Right lobe of liver (tissue), 4 donors: ENCODE measurements around the gene MCTP2.

Experiments used
- POLR2A ChIP-seq: fragments of 450-650 bp; IDR thresholded peaks from one replicate; pipeline ENCODE4 v1.6.1; 2017; ENCODE audit warnings: antibody characterized with exemption, mild to moderate bottlenecking
- TF ChIP-seq, protein P1 (sequence below), 4 donors: fragments of 200-600 bp in 3 of 4; fragments of 450-650 bp in 1 of 4; IDR thresholded peaks; one replicate each; pipeline versions ENCODE4 v1.5.1 to v1.8.0; 2016 to 2022; ENCODE audit warnings: antibody characterized with exemption in 4 of 4, mild to moderate bottlenecking in 2 of 4
- donor health status: DM: no; HTN: no; CAD: no.
- donor health status: DM: no; HTN: no; CAD: no.
- donor health status: DM: no; HTN: yes; CAD: no.

DNA sequence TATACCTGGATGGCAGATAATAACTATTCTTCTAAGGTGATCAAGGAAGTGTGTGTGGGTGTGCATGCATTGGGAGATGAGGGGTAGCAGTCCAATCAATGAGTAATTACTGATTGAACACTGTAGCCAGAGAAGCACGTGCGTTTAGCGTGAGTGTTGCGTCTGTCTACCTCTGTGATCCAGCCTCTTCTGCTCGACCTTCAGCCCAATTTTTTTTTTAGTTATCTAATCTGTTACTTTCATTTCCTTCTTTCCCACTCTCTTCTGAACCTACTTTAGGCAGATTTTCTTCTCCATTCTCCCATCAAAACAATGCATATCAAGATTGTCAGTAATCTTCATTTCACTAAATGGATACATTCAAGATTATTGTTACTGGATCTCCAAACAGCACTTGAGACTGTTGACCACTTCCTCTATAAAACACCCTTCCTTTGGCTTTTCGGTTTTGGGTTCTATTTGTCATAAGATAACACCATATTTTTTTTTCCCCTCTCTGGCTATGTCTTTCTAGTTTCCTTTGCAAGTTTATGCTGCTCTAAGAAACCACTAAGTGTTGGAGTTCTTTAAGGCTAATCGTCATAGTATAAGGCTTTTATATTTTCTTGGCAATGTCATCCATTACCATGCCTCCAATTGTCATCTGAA lies 41.0 kb downstream of the MCTP2 start:
- TF ChIP-seq, protein P1, sequence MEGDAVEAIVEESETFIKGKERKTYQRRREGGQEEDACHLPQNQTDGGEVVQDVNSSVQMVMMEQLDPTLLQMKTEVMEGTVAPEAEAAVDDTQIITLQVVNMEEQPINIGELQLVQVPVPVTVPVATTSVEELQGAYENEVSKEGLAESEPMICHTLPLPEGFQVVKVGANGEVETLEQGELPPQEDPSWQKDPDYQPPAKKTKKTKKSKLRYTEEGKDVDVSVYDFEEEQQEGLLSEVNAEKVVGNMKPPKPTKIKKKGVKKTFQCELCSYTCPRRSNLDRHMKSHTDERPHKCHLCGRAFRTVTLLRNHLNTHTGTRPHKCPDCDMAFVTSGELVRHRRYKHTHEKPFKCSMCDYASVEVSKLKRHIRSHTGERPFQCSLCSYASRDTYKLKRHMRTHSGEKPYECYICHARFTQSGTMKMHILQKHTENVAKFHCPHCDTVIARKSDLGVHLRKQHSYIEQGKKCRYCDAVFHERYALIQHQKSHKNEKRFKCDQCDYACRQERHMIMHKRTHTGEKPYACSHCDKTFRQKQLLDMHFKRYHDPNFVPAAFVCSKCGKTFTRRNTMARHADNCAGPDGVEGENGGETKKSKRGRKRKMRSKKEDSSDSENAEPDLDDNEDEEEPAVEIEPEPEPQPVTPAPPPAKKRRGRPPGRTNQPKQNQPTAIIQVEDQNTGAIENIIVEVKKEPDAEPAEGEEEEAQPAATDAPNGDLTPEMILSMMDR (IDR thresholded peaks at IDR 0.05), result no peak
- TF ChIP-seq POLR2A, result no peak
